IMR-90 (cell line): Measurements from ENCODE around the gene RPL4. TPM values are rescaled to one million over a fixed set of nuclear protein-coding genes. Genes with fewer than 3 reads are reported as not detected.

ENCODE experiments used
- ATAC-seq: fragments of 200-7000 bp; cut with Tn5 transposase; 2 replicates; pipeline ENCODE4 v1.9.1; 2020; ENCODE audit warnings: low read depth, mild to moderate bottlenecking, moderate library complexity
- BruUV-seq: library from RNA; stranded (reverse); fragments of 400-500 nt; replicated peaks from 2 replicates; lab custom pipeline; 2021; lab: Mats Ljungman, UMichigan
- CTCF ChIA-PET: fragments of 300-600 bp; formaldehyde crosslinking; extraction: SDS; loops from one replicate; lab custom pipeline; 2021; ENCODE audit warnings: antibody characterized with exemption; lab: Yijun Ruan, JAX
- POLR2A ChIA-PET: fragments of 300-600 bp; sonication (Branson Sonifier 250); formaldehyde crosslinking; loops from one replicate; lab custom pipeline; 2022; ENCODE audit warnings: antibody characterized with exemption; ENCODE audit not compliant: unreplicated experiment; lab: Charles Lee
- DNase-seq: peaks from one replicate; pipeline ENCODE4 v3.0.0; 2013
- H2AFZ ChIP-seq: replicated peaks from 2 replicates; pipeline ENCODE3; 2013; ENCODE audit warnings: low read length, mild to moderate bottlenecking; ENCODE audit not compliant: poor library complexity
- H2AK5ac ChIP-seq: 2 replicates; pipeline ENCODE4 v1.6.1; 2013; ENCODE audit warnings: low read depth, low read length, inconsistent platforms
- H2AK9ac ChIP-seq: replicated peaks from 2 replicates; pipeline ENCODE3; 2013; ENCODE audit warnings: mild to moderate bottlenecking, low read depth, low read length, moderate library complexity; ENCODE audit not compliant: poor library complexity
- H2BK120ac ChIP-seq: 2 replicates; pipeline ENCODE4 v1.6.1; 2013; ENCODE audit warnings: low read depth, low read length, inconsistent platforms
- H2BK15ac ChIP-seq: 3 replicates; pipeline ENCODE4 v1.6.1; 2013; ENCODE audit warnings: low read depth, low read length, inconsistent platforms
- H2BK20ac ChIP-seq: 2 replicates; pipeline ENCODE4 v1.6.1; 2013; ENCODE audit warnings: low read depth, mild to moderate bottlenecking, inconsistent platforms, low read length, moderate library complexity
- H2BK5ac ChIP-seq: 2 replicates; pipeline ENCODE4 v1.6.1; 2013; ENCODE audit warnings: mild to moderate bottlenecking, low read depth, low read length, inconsistent platforms; ENCODE audit not compliant: poor library complexity, severe bottlenecking
- H3K14ac ChIP-seq: replicated peaks from 2 replicates; pipeline ENCODE4 v1.6.1; 2013; ENCODE audit warnings: low read depth, low read length, inconsistent platforms
- H3K18ac ChIP-seq: 2 replicates; pipeline ENCODE4 v1.6.1; 2013; ENCODE audit warnings: low read depth, low read length, control low read depth
- H3K23ac ChIP-seq: 2 replicates; pipeline ENCODE4 v1.6.1; 2013; ENCODE audit warnings: low read depth, low read length, inconsistent platforms
- H3K27ac ChIP-seq: 2 replicates; pipeline ENCODE4 v1.5.1; 2013; ENCODE audit warnings: mild to moderate bottlenecking, control low read depth, low read length; ENCODE audit not compliant: insufficient read depth
- H3K27me3 ChIP-seq: 2 replicates; pipeline ENCODE4 v1.6.1; 2013; ENCODE audit warnings: low read length; ENCODE audit not compliant: control insufficient read depth, insufficient read depth
- H3K36me3 ChIP-seq: 2 replicates; pipeline ENCODE4 v1.6.1; 2013; ENCODE audit warnings: low read length, mixed read lengths; ENCODE audit not compliant: control insufficient read depth, insufficient read depth
- H3K4ac ChIP-seq: 2 replicates; pipeline ENCODE4 v1.6.1; 2013; ENCODE audit warnings: low read depth, low read length, inconsistent platforms
- H3K4me1 ChIP-seq: 2 replicates; pipeline ENCODE4 v1.6.1; 2013; ENCODE audit warnings: low read length, mixed read lengths; ENCODE audit not compliant: control insufficient read depth, insufficient read depth
- H3K4me2 ChIP-seq: 2 replicates; pipeline ENCODE4 v1.6.1; 2013; ENCODE audit warnings: low read depth, mild to moderate bottlenecking, control low read depth, low read length, moderate library complexity
- H3K4me3 ChIP-seq: 2 replicates; pipeline ENCODE4 v1.5.1; 2013; ENCODE audit warnings: low read depth, mild to moderate bottlenecking, control low read depth, low read length, moderate library complexity; ENCODE audit not compliant: insufficient read depth
- H3K56ac ChIP-seq: 2 replicates; pipeline ENCODE4 v1.6.1; 2013; ENCODE audit warnings: low read length, inconsistent platforms; ENCODE audit not compliant: insufficient read depth; ENCODE audit errors: extremely low read depth
- H3K79me1 ChIP-seq, 2 experiments: 2 replicates each; pipeline ENCODE4 v1.6.1; 2013; ENCODE audit warnings: low read length in 2 of 2, inconsistent platforms in 1 of 2, low read depth in 1 of 2
- H3K9ac ChIP-seq: 2 replicates; pipeline ENCODE4 v1.6.1; 2013; ENCODE audit warnings: low read depth, low read length, control low read depth
- H3K9me1 ChIP-seq: 2 replicates; pipeline ENCODE4 v1.6.1; 2013; ENCODE audit warnings: low read length, inconsistent platforms; ENCODE audit not compliant: insufficient read depth
- H3K9me3 ChIP-seq: 2 replicates; pipeline ENCODE4 v1.6.1; 2013; ENCODE audit warnings: low read length; ENCODE audit not compliant: control insufficient read depth, insufficient read depth
- H4K20me1 ChIP-seq: 2 replicates; pipeline ENCODE4 v1.6.1; 2013; ENCODE audit warnings: low read length, inconsistent platforms; ENCODE audit not compliant: insufficient read depth
- H4K5ac ChIP-seq: 2 replicates; pipeline ENCODE4 v1.6.1; 2013; ENCODE audit warnings: mild to moderate bottlenecking, low read depth, low read length, control low read depth
- H4K8ac ChIP-seq, 2 experiments: 2 replicates each; pipeline ENCODE4 v1.6.1; 2013; ENCODE audit warnings: low read depth in 2 of 2, low read length in 2 of 2, control low read depth in 1 of 2, inconsistent platforms in 1 of 2
- H4K91ac ChIP-seq: 2 replicates; pipeline ENCODE4 v1.6.1; 2013; ENCODE audit warnings: low read depth, low read length, inconsistent platforms; ENCODE audit not compliant: insufficient read depth
- BHLHE40 ChIP-seq: fragments of 150-350 bp; IDR thresholded peaks from 2 replicates; pipeline ENCODE4 v1.6.1; 2016; ENCODE audit warnings: mild to moderate bottlenecking, low read depth, low read length
- CEBPB ChIP-seq: IDR thresholded peaks from 2 replicates; pipeline ENCODE4 v1.6.1; 2012; ENCODE audit warnings: low read depth, low read length, improper control_type of control experiment
- CHD1 ChIP-seq: IDR thresholded peaks from 2 replicates; pipeline ENCODE4 v1.6.1; 2012; ENCODE audit warnings: low read depth, low read length, improper control_type of control experiment
- ELK1 ChIP-seq: fragments of 150-350 bp; IDR thresholded peaks from 2 replicates; pipeline ENCODE4 v1.6.1; 2016; ENCODE audit warnings: low read depth, mild to moderate bottlenecking, low read length, moderate library complexity, borderline replicate concordance
- FOS ChIP-seq: fragments of 150-350 bp; IDR thresholded peaks from 2 replicates; pipeline ENCODE4 v1.6.1; 2016; ENCODE audit warnings: low read depth, low read length
- MAZ ChIP-seq: IDR thresholded peaks from 2 replicates; pipeline ENCODE4 v1.6.1; 2012; ENCODE audit warnings: low read depth, mild to moderate bottlenecking, low read length, improper control_type of control experiment, moderate library complexity, borderline replicate concordance
- MXI1 ChIP-seq: IDR thresholded peaks from 2 replicates; pipeline ENCODE4 v1.6.1; 2012; ENCODE audit warnings: low read depth, mild to moderate bottlenecking, low read length, moderate library complexity, borderline replicate concordance
- NFE2L2 ChIP-seq: fragments of 150-350 bp; IDR thresholded peaks from 2 replicates; pipeline ENCODE4 v1.6.1; 2016; ENCODE audit warnings: low read depth, mild to moderate bottlenecking, low read length
- POLR2A ChIP-seq: IDR thresholded peaks from 2 replicates; pipeline ENCODE4 v1.6.1; 2012; ENCODE audit warnings: mild to moderate bottlenecking, low read depth, low read length
- RAD21 ChIP-seq: IDR thresholded peaks from 2 replicates; pipeline ENCODE4 v1.6.1; 2012; ENCODE audit warnings: low read length, improper control_type of control experiment
- RCOR1 ChIP-seq: IDR thresholded peaks from 2 replicates; pipeline ENCODE4 v1.6.1; 2012; ENCODE audit warnings: mild to moderate bottlenecking, low read length, improper control_type of control experiment; ENCODE audit not compliant: insufficient replicate concordance
- USF2 ChIP-seq: fragments of 150-350 bp; IDR thresholded peaks from 2 replicates; pipeline ENCODE4 v1.6.1; 2017; ENCODE audit warnings: mild to moderate bottlenecking, antibody characterized with exemption, low read length, low read depth
- WGBS, 2 experiments: methylation state at CpG; one replicate each; pipeline versions ENCODE4 v1.1.5 to v1.1.7; 2013; ENCODE audit warnings: missing lambda C conversion rate in 2 of 2; ENCODE audit not compliant: insufficient read length in 1 of 2; ENCODE audit errors: extremely low coverage in 2 of 2; 5-methylcytosine and 5-hydroxymethylcytosine counted together
- dilution Hi-C: fragments of 300-500 bp; cut with HindIII; formaldehyde crosslinking; loops from one replicate; pipeline ENCODE4 v1.14.3; 2018; ENCODE audit warnings: low sequenced_read_pairs; ENCODE audit not compliant: unreplicated experiment
- in situ Hi-C: fragments of 300-500 bp; cut with MboI; formaldehyde crosslinking; loops from 3 replicates; pipeline ENCODE4 v1.14.3; 2019; ENCODE audit warnings: low sequenced_read_pairs, inconsistent platforms, mixed read lengths
- intact Hi-C: fragments of 100-400 bp; cut with micrococcal nuclease; formaldehyde crosslinking; loops from 2 replicates; pipeline ENCODE4 v1.10.0; 2022
- polyA plus RNA-seq, 3 experiments: library from polyadenylated mRNA; depleted of rRNA; stranded (reverse); fragments of >200 nt; gene quantifications; 2 replicates each; pipeline ENCODE4 v1.2.3, GENCODE V29; 2012; ENCODE audit warnings: low replicate concordance in 1 of 3
- total RNA-seq: library from RNA; depleted of rRNA; stranded (reverse); fragments of >200 nt; gene quantifications from 2 replicates; pipeline ENCODE4 v1.2.3, GENCODE V29; 2012

Gene RPL4
- total and polyA plus RNA-seq, 2 of the 4 experiments (the other 2 are of a cell fraction): 4,083 to 13,244 TPM

DNA sequence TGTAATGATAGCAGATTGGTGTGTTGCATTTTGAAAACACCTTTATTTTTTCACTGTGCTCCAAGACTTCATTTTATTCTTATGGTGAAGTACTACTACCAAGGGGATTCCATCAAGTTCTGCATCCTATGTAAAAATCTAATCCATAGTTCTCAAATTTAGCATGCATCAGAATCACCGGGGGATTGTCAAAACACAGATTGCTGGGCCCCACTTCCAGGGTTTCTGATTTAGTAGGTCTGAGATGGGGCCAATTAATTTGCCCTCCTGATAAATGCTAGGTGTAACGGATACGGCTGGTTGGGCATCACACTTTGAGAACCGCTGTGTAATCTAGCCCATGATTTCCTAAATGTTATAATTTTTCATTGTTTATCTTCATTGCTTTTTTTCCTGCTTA lies 1.2 kb upstream of the RPL4 start:
- ATAC-seq (no peak), DNase-seq (no peak)
- in situ Hi-C loops (no loop called here), dilution Hi-C loops (no loop called here), intact Hi-C loops (loop anchor here (1.0 to 10.0 kb wide), 2 partner anchors 61 to 199 kb away; partner anchors contain the start of gene SMAD6)
- no peaks in the 10 kb centered on the region for H3K27me3 ChIP-seq
- no peaks in the 10 kb centered on the region for H3K9me1 ChIP-seq
- H3K56ac ChIP-seq: peak overlapping the region; percentile 83
- H3K4me1 ChIP-seq: peaks cover 1% of the 10 kb centered on the region; the same call in 1 of the 2 replicates
- no peaks in the 10 kb centered on the region for H3K9me3 ChIP-seq
- no peak overlapping the region for H2BK5ac ChIP-seq
- ChIA-PET CTCF (no interaction called here), POLR2A (interaction anchor here (0.6 kb wide), 1 partner anchor 554 kb away, joined by 3 read pairs; no protein-coding TSS in a partner anchor)
- no TSS peak for BruUV-seq
- H4K20me1 ChIP-seq: peaks cover 33% of the 10 kb centered on the region
- H2BK15ac ChIP-seq: no peak overlapping the region
- H3K18ac ChIP-seq: no peak overlapping the region
- H4K91ac ChIP-seq: peak overlapping the region; percentile 86; the same call in 1 of the 2 replicates
- TF ChIP-seq USF2: no peak
- TF ChIP-seq RCOR1: no peak
- no peak for TF ChIP-seq NFE2L2
- TF ChIP-seq CHD1: no peak
- no peak for TF ChIP-seq MAZ
- TF ChIP-seq POLR2A: no peak
- no peak for TF ChIP-seq ELK1
- TF ChIP-seq FOS: no peak
- no peak for TF ChIP-seq BHLHE40
- TF ChIP-seq MXI1: no peak
- TF ChIP-seq CEBPB: no peak
- TF ChIP-seq RAD21: no peak
- peak overlapping the region; percentile 76 to 91; a peak in 2 of 4 replicates for H4K8ac ChIP-seq
- no peak overlapping the region for H2AFZ ChIP-seq
- peaks cover 14% of the 10 kb centered on the region for H3K36me3 ChIP-seq
- no peak overlapping the region for H2BK120ac ChIP-seq
- H2BK20ac ChIP-seq: no peak overlapping the region
- no peak overlapping the region for H4K5ac ChIP-seq
- no peak overlapping the region for H2AK9ac ChIP-seq
- H3K23ac ChIP-seq: peak overlapping the region; percentile 93; the same call in 1 of the 2 replicates
- peak overlapping the region; percentile 94; the same call in 1 of the 2 replicates for H3K9ac ChIP-seq
- H3K4me3 ChIP-seq: peak overlapping the region; percentile 59
- H3K4ac ChIP-seq: peak overlapping the region; percentile 100; the same call in 1 of the 2 replicates
- peak overlapping the region; percentile 96; the same call in 1 of the 2 replicates for H3K14ac ChIP-seq
- peak overlapping the region; percentile 82; the same call in 1 of the 2 replicates for H2AK5ac ChIP-seq
- no peak overlapping the region for H3K27ac ChIP-seq
- no CpG with 5 or more reads among the region's 4 CpGs for WGBS, 2 experiments
- H3K79me1 ChIP-seq: peaks cover 15 to 37% of the 10 kb centered on the region in 2 experiments
- H3K4me2 ChIP-seq: peak overlapping the region; percentile 86
